Progenitor cell of endocrine pancreas (in vitro differentiated cells): Measurements from ENCODE around the gene FANK1. TPM values are rescaled to one million over a fixed set of nuclear protein-coding genes. Genes with fewer than 3 reads are reported as not detected.
"Not testable (repeated sequence)": the region's sequence is repeated elsewhere in the genome, so short reads cannot be mapped to it uniquely, and the experiment has no call there.

ENCODE experiments used
- DNase-seq: peaks from one replicate; pipeline ENCODE4 v3.0.0; 2021; ENCODE audit warnings: low spot score; ENCODE audit not compliant: unreplicated experiment
- H3K27ac Mint-ChIP-seq: 2 replicates; pipeline ENCODE4 v1.8.0; 2021; ENCODE audit warnings: mild to moderate bottlenecking, moderate library complexity, mixed read lengths
- H3K27me3 Mint-ChIP-seq: 2 replicates; pipeline ENCODE4 v1.8.0; 2021; ENCODE audit warnings: mixed read lengths
- H3K36me3 Mint-ChIP-seq: 2 replicates; pipeline ENCODE4 v1.8.0; 2022; ENCODE audit warnings: mixed read lengths; ENCODE audit not compliant: insufficient read depth
- H3K4me1 Mint-ChIP-seq: 2 replicates; pipeline ENCODE4 v1.8.0; 2021; ENCODE audit warnings: low read depth, mixed read lengths
- H3K4me3 Mint-ChIP-seq: 2 replicates; pipeline ENCODE4 v1.8.0; 2021; ENCODE audit warnings: low read depth, mild to moderate bottlenecking, moderate library complexity, mixed read lengths
- H3K9me3 Mint-ChIP-seq: 2 replicates; pipeline ENCODE4 v1.8.0; 2021; ENCODE audit warnings: low read depth, mixed read lengths
- total RNA-seq: library from RNA; stranded (reverse); gene quantifications from 2 replicates; pipeline ENCODE4 v1.2.1, GENCODE V29; 2021
- TF ChIP-seq, protein P1 (sequence below): fragments of 200-600 bp; sonication (generic); IDR thresholded peaks from one replicate; pipeline ENCODE4 v1.5.0; 2021; ENCODE audit warnings: antibody characterized with exemption, mild to moderate bottlenecking; ENCODE audit not compliant: unreplicated experiment

FANK1 gene
- total RNA-seq, 1 donor from 2014 or later, result 3.2 TPM

DNA sequence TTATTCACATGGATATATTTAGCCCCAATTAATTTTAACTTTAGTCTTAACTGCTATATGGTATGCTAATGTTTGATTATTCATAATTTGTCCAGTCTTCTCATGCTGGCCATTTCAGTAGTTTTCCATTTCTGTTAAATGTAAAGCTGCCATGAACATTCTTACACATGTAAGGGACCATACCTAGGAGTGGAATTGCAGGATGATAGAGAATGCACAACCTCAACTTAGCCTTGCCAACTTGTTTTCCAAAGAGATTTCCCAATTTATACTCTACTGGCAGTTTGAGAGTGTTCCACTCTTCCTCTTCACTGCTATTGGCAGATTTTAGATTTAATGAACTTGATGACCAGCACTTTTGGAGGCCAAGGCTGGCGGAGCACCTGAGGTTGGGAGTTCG lies 68.2 kb downstream of the FANK1 start:
- no peaks in the 10 kb centered on the region for H3K4me1 Mint-ChIP-seq
- no peak for DNase-seq
- H3K4me3 Mint-ChIP-seq, result no peak overlapping the region
- peaks cover 1% of the 10 kb centered on the region for H3K36me3 Mint-ChIP-seq
- TF ChIP-seq, protein P1, sequence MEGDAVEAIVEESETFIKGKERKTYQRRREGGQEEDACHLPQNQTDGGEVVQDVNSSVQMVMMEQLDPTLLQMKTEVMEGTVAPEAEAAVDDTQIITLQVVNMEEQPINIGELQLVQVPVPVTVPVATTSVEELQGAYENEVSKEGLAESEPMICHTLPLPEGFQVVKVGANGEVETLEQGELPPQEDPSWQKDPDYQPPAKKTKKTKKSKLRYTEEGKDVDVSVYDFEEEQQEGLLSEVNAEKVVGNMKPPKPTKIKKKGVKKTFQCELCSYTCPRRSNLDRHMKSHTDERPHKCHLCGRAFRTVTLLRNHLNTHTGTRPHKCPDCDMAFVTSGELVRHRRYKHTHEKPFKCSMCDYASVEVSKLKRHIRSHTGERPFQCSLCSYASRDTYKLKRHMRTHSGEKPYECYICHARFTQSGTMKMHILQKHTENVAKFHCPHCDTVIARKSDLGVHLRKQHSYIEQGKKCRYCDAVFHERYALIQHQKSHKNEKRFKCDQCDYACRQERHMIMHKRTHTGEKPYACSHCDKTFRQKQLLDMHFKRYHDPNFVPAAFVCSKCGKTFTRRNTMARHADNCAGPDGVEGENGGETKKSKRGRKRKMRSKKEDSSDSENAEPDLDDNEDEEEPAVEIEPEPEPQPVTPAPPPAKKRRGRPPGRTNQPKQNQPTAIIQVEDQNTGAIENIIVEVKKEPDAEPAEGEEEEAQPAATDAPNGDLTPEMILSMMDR, result no peak
- H3K27ac Mint-ChIP-seq, result no peak overlapping the region
- H3K27me3 Mint-ChIP-seq, result peaks cover 4% of the 10 kb centered on the region
- H3K9me3 Mint-ChIP-seq, result peaks cover 11% of the 10 kb centered on the region

DNA sequence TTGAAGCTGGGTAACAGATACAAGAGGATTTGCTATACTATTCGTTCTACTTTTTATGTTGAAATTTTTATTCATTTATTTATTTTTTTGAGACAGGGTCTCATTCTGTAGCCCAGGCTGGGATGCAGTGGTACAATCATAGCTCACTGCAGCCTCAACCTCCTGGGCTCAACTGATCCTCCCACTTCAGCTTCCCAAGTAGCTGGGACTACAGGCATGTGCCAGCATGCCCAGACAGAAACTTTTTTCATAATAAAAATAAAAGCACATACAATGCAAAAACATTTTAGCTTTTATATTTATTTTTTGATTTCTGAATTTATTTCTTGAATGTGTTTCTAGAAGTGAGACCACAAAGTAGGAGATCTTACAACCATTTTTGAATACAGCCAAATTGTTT lies 71.2 kb downstream of the FANK1 start:
- TF ChIP-seq, protein P1, result no peak
- DNase-seq, result no peak

DNA sequence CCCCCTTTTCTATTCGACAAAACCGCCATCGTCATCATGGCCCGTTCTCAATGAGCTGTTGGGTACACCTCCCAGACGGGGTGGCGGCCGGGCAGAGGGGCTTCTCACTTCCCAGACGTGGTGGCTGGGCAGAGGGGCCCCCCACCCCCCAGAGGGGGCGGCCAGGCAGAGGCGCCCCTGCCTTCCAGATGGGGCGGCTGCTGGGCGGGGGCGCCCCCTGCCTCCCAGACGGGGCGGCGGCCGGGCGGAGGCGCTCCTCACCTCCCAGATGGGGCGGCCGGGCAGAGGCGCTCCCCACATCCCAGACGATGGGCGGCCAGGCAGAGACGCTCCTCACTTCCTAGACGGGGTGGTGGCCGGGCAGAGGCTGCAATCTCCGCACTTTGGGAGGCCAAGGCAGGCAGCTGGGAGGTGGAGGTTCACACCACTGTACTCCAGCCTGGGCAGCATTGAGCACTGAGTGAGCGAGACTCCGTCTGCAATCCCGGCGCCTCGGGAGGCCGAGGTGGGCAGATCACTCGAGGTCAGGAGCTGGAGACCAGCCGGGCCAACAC lies 73.8 kb downstream of the FANK1 start:
- DNase-seq, H3K27me3 Mint-ChIP-seq, H3K36me3 Mint-ChIP-seq, H3K4me1 Mint-ChIP-seq, H3K4me3 Mint-ChIP-seq, H3K27ac Mint-ChIP-seq: not testable (repeated sequence)
- H3K9me3 Mint-ChIP-seq, result peaks cover 12% of the 10 kb centered on the region

More for the DNA sequence above, 71.2 kb downstream of the FANK1 start:
- Mint-ChIP-seq H3K9me3 (peaks cover 12% of the 10 kb centered on the region), H3K4me1 (no peaks in the 10 kb centered on the region), H3K27me3 (peaks cover 4% of the 10 kb centered on the region), H3K36me3 (peaks cover 5% of the 10 kb centered on the region), H3K4me3 (no peak overlapping the region), H3K27ac (no peak overlapping the region)

DNA sequence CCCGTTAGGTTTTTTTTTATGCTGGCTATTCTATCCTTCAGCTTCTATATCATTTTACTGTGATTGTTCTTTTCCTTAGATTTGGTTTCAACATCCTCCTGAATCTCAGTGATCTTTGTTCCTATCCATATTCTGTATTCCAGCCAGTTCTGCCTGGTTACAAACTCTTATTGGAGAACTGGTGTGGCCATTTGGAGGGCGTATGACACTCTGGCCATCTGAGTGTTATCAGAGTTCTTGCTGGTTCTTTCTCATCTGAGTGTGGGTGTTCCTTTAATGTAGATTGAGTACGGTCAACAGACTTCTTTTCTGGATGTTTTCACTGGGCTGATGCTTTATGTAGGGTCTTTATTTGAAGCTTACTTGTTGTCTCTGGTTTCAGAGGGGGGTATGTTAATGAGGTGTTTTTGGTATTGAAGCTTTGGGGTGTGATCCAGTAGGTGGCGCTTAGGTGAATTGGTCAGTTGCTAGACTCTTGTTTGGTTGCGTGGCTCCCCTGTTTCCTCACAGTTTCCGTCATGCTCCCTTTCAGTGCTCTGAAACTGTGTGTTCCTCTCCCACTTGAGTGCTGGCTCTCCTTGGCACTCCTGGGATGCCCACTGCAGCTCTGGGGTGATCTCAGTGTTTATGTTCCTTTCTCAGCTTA lies 80.7 kb downstream of the FANK1 start:
- TF ChIP-seq, protein P1, result peak; percentile 22
- H3K27me3 Mint-ChIP-seq, result peaks cover 18% of the 10 kb centered on the region
- H3K36me3 Mint-ChIP-seq, result no peaks in the 10 kb centered on the region
- DNase-seq, result no peak
- no peak overlapping the region for H3K4me3 Mint-ChIP-seq
- H3K27ac Mint-ChIP-seq, result no peak overlapping the region
- peaks cover 3% of the 10 kb centered on the region for H3K9me3 Mint-ChIP-seq
- H3K4me1 Mint-ChIP-seq, result peaks cover 2% of the 10 kb centered on the region

DNA sequence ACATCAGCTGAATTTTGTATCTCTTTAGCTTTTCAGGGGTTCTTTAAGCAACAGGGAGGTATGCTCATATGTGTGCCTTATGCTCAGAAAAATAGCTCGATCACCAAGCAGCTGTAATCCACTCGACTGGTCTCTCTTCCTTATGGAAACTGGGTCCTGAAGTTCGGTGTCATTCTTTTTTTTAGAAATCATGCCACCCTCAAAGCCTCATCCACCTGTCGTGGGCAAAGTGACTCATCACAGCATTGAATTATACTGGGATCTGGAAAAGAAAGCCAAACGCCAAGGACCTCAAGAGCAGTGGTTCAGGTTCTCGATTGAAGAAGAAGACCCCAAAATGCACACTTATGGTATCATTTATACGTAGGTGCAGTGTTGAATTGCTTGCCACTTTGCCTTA lies 83.6 kb downstream of the FANK1 start:
- Mint-ChIP-seq H3K36me3 (no peaks in the 10 kb centered on the region), H3K4me1 (peaks cover 6% of the 10 kb centered on the region), H3K9me3 (peaks cover under 1% of the 10 kb centered on the region), H3K27ac (no peak overlapping the region), H3K4me3 (no peak overlapping the region), H3K27me3 (peaks cover 21% of the 10 kb centered on the region)
- no peak for DNase-seq
- TF ChIP-seq, protein P1, result no peak

DNA sequence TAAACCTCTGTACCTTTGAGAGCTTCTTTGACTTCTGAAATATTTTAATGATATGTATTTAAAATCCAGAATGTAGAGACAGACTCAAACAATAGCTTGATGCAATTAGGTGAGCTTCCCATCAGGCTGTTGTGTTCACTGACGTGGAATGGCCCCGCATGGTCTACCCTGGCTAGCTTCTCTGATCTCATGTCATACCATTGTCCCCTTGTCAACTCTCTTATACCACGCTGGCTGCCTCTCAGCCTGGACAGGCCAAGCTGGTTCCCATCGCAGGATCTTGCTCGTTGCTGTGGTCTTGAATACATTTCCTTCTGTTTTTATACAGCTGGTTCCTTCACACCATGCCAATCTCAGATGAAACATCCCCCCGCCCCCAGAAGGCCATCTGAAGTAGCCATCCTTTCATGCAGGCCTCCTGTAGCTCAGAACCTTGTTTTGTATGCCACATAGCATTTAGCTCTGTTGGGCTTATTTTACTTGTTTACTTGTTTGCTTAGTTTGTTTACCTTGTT lies 84.2 kb downstream of the FANK1 start:
- TF ChIP-seq, protein P1, result no peak
- Mint-ChIP-seq H3K4me3 (no peak overlapping the region), H3K9me3 (no peaks in the 10 kb centered on the region), H3K27me3 (peaks cover 21% of the 10 kb centered on the region), H3K36me3 (no peaks in the 10 kb centered on the region), H3K27ac (no peak overlapping the region), H3K4me1 (peaks cover 6% of the 10 kb centered on the region)
- no peak for DNase-seq
